GM12892 (cell line): ENCODE measurements around the gene NOC2L.
"Not testable (repeated sequence)": the region's sequence is repeated elsewhere in the genome, so short reads cannot be mapped to it uniquely, and the experiment has no call there.

Source experiments
- DNase-seq: peaks from one replicate; pipeline ENCODE4 v3.0.0; 2011; ENCODE audit not compliant: insufficient read length
- FAIRE-seq: peaks from 2 replicates; lab custom pipeline; 2011; peaks lifted over from hg19 to GRCh38; lab: Jason Lieb, UNC
- POLR2A ChIP-seq: IDR thresholded peaks from 2 replicates; pipeline ENCODE4 v1.6.1; 2011; ENCODE audit warnings: low read depth, low read length, control low read depth
- POLR2AphosphoS5 ChIP-seq: IDR thresholded peaks from 2 replicates; pipeline ENCODE4 v1.6.1; 2011; ENCODE audit warnings: low read depth, low read length, control low read depth
- TAF1 ChIP-seq: IDR thresholded peaks from 2 replicates; pipeline ENCODE4 v1.6.1; 2011; ENCODE audit warnings: low read depth, mild to moderate bottlenecking, control low read depth, low read length, borderline replicate concordance

NOC2L gene

GRCh38 chr1:978835-979743 lies 20.0 kb upstream of the NOC2L start:
- DNase-seq (no peak), FAIRE-seq (no peak)
- no peak for TF ChIP-seq POLR2A
- no peak for TF ChIP-seq TAF1
- no peak for TF ChIP-seq POLR2AphosphoS5

GRCh38 chr1:978069-978834 lies 19.2 kb upstream of the NOC2L start:
- no peak for TF ChIP-seq POLR2AphosphoS5
- no peak for TF ChIP-seq POLR2A
- TF ChIP-seq TAF1 = no peak
- DNase-seq (no peak), FAIRE-seq (no peak)

GRCh38 chr1:976791-977190 lies 17.7 kb upstream of the NOC2L start:
- not testable (repeated sequence) for DNase-seq

GRCh38 chr1:975896-976683 lies 17.0 kb upstream of the NOC2L start:
- TF ChIP-seq POLR2A (no peak), TAF1 (no peak), POLR2AphosphoS5 (no peak)
- DNase-seq = peak; percentile 69
- FAIRE-seq = peak; percentile 40

More at GRCh38 chr1:976791-977190, 17.7 kb upstream of the NOC2L start:
- not testable (repeated sequence) for FAIRE-seq

- TF ChIP-seq POLR2A = no peak
- no peak for TF ChIP-seq POLR2AphosphoS5
- TF ChIP-seq TAF1 = no peak
- no peak for FAIRE-seq
- DNase-seq = no peak
These were observed 16.3 kb upstream of the NOC2L start for GRCh38 chr1:975365-975764.

GRCh38 chr1:974687-975328 lies 15.8 kb upstream of the NOC2L start:
- TF ChIP-seq TAF1 = no peak
- TF ChIP-seq POLR2A = no peak
- TF ChIP-seq POLR2AphosphoS5 = no peak
- no peak for FAIRE-seq

GRCh38 chr1:974293-974640 lies 15.2 kb upstream of the NOC2L start:
- no peak for DNase-seq
- no peak for TF ChIP-seq POLR2A
- TF ChIP-seq TAF1 = no peak
- TF ChIP-seq POLR2AphosphoS5 = no peak
- FAIRE-seq = no peak

More at GRCh38 chr1:974687-975328, 15.8 kb upstream of the NOC2L start:
- no peak for DNase-seq

- no peak for DNase-seq
- TF ChIP-seq POLR2AphosphoS5 (no peak), TAF1 (no peak), POLR2A (no peak)
- no peak for FAIRE-seq
These were observed 14.6 kb upstream of the NOC2L start for GRCh38 chr1:973459-974292.

- TF ChIP-seq TAF1 (no peak), POLR2A (no peak), POLR2AphosphoS5 (no peak)
- DNase-seq (no peak), FAIRE-seq (no peak)
These were observed 13.8 kb upstream of the NOC2L start for GRCh38 chr1:972726-973458.
